ENCODE measurements around the gene SAMD4A.

DNA sequence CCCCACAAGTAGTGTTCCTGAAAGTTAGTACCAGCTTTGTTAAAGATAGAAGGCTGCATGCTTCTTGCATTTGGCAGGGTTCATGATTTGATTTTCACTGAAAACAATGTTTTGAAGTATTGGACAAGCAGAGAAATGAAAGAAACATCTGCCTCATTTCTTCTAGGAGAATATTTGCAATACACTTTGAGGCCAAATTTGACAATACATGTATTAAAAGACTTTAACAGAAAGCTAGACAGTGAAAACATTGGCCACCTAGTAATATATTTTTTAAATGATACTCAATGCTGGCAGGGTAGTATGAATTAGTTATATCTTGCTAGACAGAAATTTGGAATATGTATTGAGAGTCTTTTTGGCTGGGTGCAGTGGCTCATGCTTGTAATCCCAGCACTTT, 267.2 kb downstream of the SAMD4A start:
- TF ChIP-seq ARNT (IDR thresholded peaks at IDR 0.05) (no peak), SP1 (IDR thresholded peaks at IDR 0.05) (no peak), TARDBP (IDR thresholded peaks at IDR 0.05) (no peak), ZNF384 (IDR thresholded peaks at IDR 0.05) (no peak), LEF1 (IDR thresholded peaks at IDR 0.05; ENCODE audit: borderline replicate concordance) (no peak), FOXK2 (IDR thresholded peaks at IDR 0.05) (no peak), BHLHE40 (IDR thresholded peaks at IDR 0.05; ENCODE audit: borderline replicate concordance) (no peak), SUZ12 (IDR thresholded peaks at IDR 0.05) (no peak), CTBP1 (IDR thresholded peaks at IDR 0.05; ENCODE audit: borderline replicate concordance) (no peak), FOXM1 (IDR thresholded peaks at IDR 0.05; ENCODE audit: borderline replicate concordance) (no peak), FOXA1 (IDR thresholded peaks at IDR 0.05) (no peak), NFRKB (IDR thresholded peaks at IDR 0.05) (no peak), ELF4 (IDR thresholded peaks at IDR 0.05) (no peak)
- TF ChIP-seq, protein P1, sequence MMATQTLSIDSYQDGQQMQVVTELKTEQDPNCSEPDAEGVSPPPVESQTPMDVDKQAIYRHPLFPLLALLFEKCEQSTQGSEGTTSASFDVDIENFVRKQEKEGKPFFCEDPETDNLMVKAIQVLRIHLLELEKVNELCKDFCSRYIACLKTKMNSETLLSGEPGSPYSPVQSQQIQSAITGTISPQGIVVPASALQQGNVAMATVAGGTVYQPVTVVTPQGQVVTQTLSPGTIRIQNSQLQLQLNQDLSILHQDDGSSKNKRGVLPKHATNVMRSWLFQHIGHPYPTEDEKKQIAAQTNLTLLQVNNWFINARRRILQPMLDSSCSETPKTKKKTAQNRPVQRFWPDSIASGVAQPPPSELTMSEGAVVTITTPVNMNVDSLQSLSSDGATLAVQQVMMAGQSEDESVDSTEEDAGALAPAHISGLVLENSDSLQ (IDR thresholded peaks at IDR 0.05), result no peak

All from HEK293T (cell line).